ENCODE measurements around the gene EEF1A2. TPM values are rescaled to one million over a fixed set of nuclear protein-coding genes. Genes with fewer than 3 reads are reported as not detected.

EEF1A2 gene
- total RNA-seq, 1 experiment from 2014 or later: 26.0 TPM

DNA sequence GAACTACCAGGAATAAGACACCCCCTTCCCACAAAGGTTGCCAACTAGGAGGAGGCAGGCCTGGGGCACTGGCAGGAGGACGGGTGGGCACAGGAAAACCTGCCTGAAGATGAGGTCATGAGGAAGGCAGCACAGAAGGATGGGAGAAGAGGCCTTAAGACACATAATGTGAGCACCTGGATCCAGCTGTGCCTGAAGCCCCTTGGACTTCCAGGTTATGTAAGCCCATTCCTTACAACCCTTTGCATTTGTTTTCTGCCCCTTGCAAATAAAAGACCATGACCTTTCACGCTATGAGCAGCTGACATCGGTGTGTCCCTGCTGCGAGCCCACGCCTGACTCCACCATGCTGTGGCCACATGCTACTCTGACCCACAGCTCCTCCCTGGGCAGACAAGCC is 49.9 kb downstream of the EEF1A2 start:
- H3K27me3 Mint-ChIP-seq (ENCODE audit: low read depth): no peaks in the 10 kb centered on the region
- H3K27ac Mint-ChIP-seq: peak overlapping the region; percentile 79
- H3K36me3 Mint-ChIP-seq: peaks cover 3% of the 10 kb centered on the region; the same call in 1 of the 2 replicates
- no peak for TF ChIP-seq ZNF416 (CRISPR knock-in tag; IDR thresholded peaks at IDR 0.05)
- ATAC-seq: no peak
- no peaks in the 10 kb centered on the region for H3K9me3 Mint-ChIP-seq
- H3K4me3 Mint-ChIP-seq: no peak overlapping the region
- POLR2A ChIA-PET: interaction anchor here (1.0 kb wide), 1 partner anchor 68 kb away, joined by 3 read pairs; no protein-coding TSS in a partner anchor
- CTCF ChIA-PET: interaction anchor here (0.9 to 1.8 kb wide), 3 partner anchors 72 to 226 kb away, joined by 3 to 5 read pairs (median 3); partner anchors contain the start of gene PTK6
- DNase-seq (ENCODE audit: low spot score): no peak
- H3K4me1 Mint-ChIP-seq: peaks cover 29% of the 10 kb centered on the region

DNA sequence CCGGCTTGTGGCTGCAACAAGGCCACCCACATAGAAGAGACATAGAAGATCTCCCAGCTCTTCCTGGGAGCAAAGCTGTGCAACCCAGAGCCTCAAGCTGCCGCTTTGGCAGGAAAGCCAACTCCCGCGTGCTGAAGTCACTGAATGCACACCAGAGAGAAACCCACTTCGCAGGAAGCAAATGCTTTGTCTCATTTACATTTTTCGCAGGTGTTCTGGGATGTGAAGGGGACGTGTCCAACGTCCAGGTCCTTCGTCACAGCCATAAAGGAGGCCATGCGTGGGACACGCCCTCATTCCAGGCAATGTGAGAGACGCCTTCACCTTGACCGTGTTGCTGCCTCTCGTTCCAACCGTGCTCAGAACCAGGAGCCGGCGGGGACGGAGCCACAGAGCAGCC is 50.9 kb downstream of the EEF1A2 start:
- no peak overlapping the region for H3K4me3 Mint-ChIP-seq
- POLR2A ChIA-PET: no interaction called here

DNA sequence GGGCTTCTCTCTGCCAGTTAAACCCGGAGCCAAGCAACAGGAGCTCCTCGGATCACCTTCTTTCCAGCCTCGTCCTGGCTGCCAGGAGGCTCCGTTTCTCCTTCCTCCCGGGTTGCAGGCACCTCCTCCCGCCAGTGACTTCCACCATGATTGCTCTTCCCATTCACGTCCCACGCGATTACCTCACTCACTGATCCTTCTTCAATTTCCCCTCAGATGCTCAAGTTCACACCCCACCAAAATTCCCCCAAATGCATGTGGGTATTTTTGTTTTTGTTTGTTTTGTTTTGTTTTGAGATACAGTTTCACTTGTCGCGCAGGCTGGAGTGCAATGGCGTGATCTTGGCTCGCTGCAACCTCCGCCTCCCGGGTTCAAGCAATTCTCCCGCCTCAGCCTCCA is 51.6 kb downstream of the EEF1A2 start:
- POLR2A ChIA-PET: no interaction called here
- H3K9me3 Mint-ChIP-seq: peaks cover 11% of the 10 kb centered on the region
- peak overlapping the region; percentile 81 for H3K27ac Mint-ChIP-seq
- CTCF ChIA-PET: interaction anchor here (1.4 to 1.6 kb wide), 2 partner anchors 23 to 36 kb away, joined by 3 read pairs; no protein-coding TSS in a partner anchor
- peaks cover 18% of the 10 kb centered on the region for H3K4me1 Mint-ChIP-seq
- no peak overlapping the region for H3K4me3 Mint-ChIP-seq
- ATAC-seq (no peak), DNase-seq (ENCODE audit: low spot score) (no peak)
- H3K27me3 Mint-ChIP-seq (ENCODE audit: low read depth): no peaks in the 10 kb centered on the region
- peaks cover 3% of the 10 kb centered on the region; the same call in 1 of the 2 replicates for H3K36me3 Mint-ChIP-seq
- TF ChIP-seq ZNF416 (CRISPR knock-in tag; IDR thresholded peaks at IDR 0.05) (no peak), ZNF138 (CRISPR knock-in tag; conservative IDR thresholded peaks at IDR 0.05) (no peak), FOXP1 (CRISPR knock-in tag; IDR thresholded peaks at IDR 0.05; ENCODE audit: borderline replicate concordance) (no peak), RORB (CRISPR knock-in tag; IDR thresholded peaks at IDR 0.05) (no peak), ZNF232 (CRISPR knock-in tag; IDR thresholded peaks at IDR 0.05) (no peak), TP53 (CRISPR knock-in tag; IDR thresholded peaks at IDR 0.05) (no peak)
- TF ChIP-seq, protein P1, sequence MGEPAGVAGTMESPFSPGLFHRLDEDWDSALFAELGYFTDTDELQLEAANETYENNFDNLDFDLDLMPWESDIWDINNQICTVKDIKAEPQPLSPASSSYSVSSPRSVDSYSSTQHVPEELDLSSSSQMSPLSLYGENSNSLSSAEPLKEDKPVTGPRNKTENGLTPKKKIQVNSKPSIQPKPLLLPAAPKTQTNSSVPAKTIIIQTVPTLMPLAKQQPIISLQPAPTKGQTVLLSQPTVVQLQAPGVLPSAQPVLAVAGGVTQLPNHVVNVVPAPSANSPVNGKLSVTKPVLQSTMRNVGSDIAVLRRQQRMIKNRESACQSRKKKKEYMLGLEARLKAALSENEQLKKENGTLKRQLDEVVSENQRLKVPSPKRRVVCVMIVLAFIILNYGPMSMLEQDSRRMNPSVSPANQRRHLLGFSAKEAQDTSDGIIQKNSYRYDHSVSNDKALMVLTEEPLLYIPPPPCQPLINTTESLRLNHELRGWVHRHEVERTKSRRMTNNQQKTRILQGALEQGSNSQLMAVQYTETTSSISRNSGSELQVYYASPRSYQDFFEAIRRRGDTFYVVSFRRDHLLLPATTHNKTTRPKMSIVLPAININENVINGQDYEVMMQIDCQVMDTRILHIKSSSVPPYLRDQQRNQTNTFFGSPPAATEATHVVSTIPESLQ (CRISPR knock-in tag; IDR thresholded peaks at IDR 0.05): no peak
- TF ChIP-seq, protein P2, sequence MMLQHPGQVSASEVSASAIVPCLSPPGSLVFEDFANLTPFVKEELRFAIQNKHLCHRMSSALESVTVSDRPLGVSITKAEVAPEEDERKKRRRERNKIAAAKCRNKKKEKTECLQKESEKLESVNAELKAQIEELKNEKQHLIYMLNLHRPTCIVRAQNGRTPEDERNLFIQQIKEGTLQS (CRISPR knock-in tag; conservative IDR thresholded peaks at IDR 0.05): no peak
- TF ChIP-seq, protein P3, sequence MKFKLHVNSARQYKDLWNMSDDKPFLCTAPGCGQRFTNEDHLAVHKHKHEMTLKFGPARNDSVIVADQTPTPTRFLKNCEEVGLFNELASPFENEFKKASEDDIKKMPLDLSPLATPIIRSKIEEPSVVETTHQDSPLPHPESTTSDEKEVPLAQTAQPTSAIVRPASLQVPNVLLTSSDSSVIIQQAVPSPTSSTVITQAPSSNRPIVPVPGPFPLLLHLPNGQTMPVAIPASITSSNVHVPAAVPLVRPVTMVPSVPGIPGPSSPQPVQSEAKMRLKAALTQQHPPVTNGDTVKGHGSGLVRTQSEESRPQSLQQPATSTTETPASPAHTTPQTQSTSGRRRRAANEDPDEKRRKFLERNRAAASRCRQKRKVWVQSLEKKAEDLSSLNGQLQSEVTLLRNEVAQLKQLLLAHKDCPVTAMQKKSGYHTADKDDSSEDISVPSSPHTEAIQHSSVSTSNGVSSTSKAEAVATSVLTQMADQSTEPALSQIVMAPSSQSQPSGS (CRISPR knock-in tag; IDR thresholded peaks at IDR 0.05; ENCODE audit: borderline replicate concordance, low read depth): no peak
- TF ChIP-seq, protein P4, sequence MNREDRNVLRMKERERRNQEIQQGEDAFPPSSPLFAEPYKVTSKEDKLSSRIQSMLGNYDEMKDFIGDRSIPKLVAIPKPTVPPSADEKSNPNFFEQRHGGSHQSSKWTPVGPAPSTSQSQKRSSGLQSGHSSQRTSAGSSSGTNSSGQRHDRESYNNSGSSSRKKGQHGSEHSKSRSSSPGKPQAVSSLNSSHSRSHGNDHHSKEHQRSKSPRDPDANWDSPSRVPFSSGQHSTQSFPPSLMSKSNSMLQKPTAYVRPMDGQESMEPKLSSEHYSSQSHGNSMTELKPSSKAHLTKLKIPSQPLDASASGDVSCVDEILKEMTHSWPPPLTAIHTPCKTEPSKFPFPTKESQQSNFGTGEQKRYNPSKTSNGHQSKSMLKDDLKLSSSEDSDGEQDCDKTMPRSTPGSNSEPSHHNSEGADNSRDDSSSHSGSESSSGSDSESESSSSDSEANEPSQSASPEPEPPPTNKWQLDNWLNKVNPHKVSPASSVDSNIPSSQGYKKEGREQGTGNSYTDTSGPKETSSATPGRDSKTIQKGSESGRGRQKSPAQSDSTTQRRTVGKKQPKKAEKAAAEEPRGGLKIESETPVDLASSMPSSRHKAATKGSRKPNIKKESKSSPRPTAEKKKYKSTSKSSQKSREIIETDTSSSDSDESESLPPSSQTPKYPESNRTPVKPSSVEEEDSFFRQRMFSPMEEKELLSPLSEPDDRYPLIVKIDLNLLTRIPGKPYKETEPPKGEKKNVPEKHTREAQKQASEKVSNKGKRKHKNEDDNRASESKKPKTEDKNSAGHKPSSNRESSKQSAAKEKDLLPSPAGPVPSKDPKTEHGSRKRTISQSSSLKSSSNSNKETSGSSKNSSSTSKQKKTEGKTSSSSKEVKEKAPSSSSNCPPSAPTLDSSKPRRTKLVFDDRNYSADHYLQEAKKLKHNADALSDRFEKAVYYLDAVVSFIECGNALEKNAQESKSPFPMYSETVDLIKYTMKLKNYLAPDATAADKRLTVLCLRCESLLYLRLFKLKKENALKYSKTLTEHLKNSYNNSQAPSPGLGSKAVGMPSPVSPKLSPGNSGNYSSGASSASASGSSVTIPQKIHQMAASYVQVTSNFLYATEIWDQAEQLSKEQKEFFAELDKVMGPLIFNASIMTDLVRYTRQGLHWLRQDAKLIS (CRISPR knock-in tag; IDR thresholded peaks at IDR 0.05; ENCODE audit: borderline replicate concordance): no peak

More for the DNA sequence above, 50.9 kb downstream of the EEF1A2 start:
- H3K27me3 Mint-ChIP-seq (ENCODE audit: low read depth): no peaks in the 10 kb centered on the region
- peaks cover 3% of the 10 kb centered on the region; the same call in 1 of the 2 replicates for H3K36me3 Mint-ChIP-seq
- H3K4me1 Mint-ChIP-seq: peaks cover 20% of the 10 kb centered on the region
- peak overlapping the region; percentile 80 for H3K27ac Mint-ChIP-seq
- no peak for DNase-seq (ENCODE audit: low spot score)
- no peak for ATAC-seq
- TF ChIP-seq SMAD4 (CRISPR knock-in tag; IDR thresholded peaks at IDR 0.05) (no peak), NR2C2 (CRISPR knock-in tag; IDR thresholded peaks at IDR 0.05) (no peak), RORB (CRISPR knock-in tag; IDR thresholded peaks at IDR 0.05) (no peak), CREM (CRISPR knock-in tag; IDR thresholded peaks at IDR 0.05) (no peak), NFATC4 (CRISPR knock-in tag; IDR thresholded peaks at IDR 0.05) (no peak), KAT7 (CRISPR knock-in tag; IDR thresholded peaks at IDR 0.05; ENCODE audit: borderline replicate concordance) (no peak)
- TF ChIP-seq, protein P3 (CRISPR knock-in tag; IDR thresholded peaks at IDR 0.05; ENCODE audit: borderline replicate concordance, low read depth): no peak
- TF ChIP-seq, protein P5, sequence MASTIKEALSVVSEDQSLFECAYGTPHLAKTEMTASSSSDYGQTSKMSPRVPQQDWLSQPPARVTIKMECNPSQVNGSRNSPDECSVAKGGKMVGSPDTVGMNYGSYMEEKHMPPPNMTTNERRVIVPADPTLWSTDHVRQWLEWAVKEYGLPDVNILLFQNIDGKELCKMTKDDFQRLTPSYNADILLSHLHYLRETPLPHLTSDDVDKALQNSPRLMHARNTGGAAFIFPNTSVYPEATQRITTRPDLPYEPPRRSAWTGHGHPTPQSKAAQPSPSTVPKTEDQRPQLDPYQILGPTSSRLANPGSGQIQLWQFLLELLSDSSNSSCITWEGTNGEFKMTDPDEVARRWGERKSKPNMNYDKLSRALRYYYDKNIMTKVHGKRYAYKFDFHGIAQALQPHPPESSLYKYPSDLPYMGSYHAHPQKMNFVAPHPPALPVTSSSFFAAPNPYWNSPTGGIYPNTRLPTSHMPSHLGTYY (CRISPR knock-in tag; IDR thresholded peaks at IDR 0.05): no peak
- TF ChIP-seq, protein P2 (CRISPR knock-in tag; conservative IDR thresholded peaks at IDR 0.05): no peak
- TF ChIP-seq, protein P6, sequence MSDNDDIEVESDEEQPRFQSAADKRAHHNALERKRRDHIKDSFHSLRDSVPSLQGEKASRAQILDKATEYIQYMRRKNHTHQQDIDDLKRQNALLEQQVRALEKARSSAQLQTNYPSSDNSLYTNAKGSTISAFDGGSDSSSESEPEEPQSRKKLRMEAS (CRISPR knock-in tag; IDR thresholded peaks at IDR 0.05): no peak
- CTCF ChIA-PET: interaction anchor here (0.6 to 1.6 kb wide), 4 partner anchors 22 to 48 kb away, joined by 3 to 4 read pairs (median 3); no protein-coding TSS in a partner anchor
- peaks cover 6% of the 10 kb centered on the region for H3K9me3 Mint-ChIP-seq

Measured in WTC11 (cell line).